Osteocyte (in vitro differentiated cells): ENCODE measurements around the gene NTSR1. TPM values are rescaled to one million over a fixed set of nuclear protein-coding genes. Genes with fewer than 3 reads are reported as not detected.

Experiments used
- DNase-seq: peaks from one replicate; pipeline ENCODE4 v3.0.0; 2021; ENCODE audit warnings: mixed read lengths; ENCODE audit not compliant: unreplicated experiment; ENCODE audit errors: extremely low spot score
- H3K27ac Mint-ChIP-seq: one replicate; pipeline ENCODE4 v1.8.0; 2021; ENCODE audit warnings: mild to moderate bottlenecking, mixed read lengths; ENCODE audit not compliant: unreplicated experiment
- H3K27me3 Mint-ChIP-seq: one replicate; pipeline ENCODE4 v1.8.0; 2021; ENCODE audit warnings: mixed read lengths; ENCODE audit not compliant: unreplicated experiment
- H3K36me3 Mint-ChIP-seq: one replicate; pipeline ENCODE4 v1.8.0; 2021; ENCODE audit warnings: mixed read lengths; ENCODE audit not compliant: unreplicated experiment
- H3K4me1 Mint-ChIP-seq: one replicate; pipeline ENCODE4 v1.8.0; 2021; ENCODE audit warnings: mixed read lengths; ENCODE audit not compliant: unreplicated experiment
- H3K4me3 Mint-ChIP-seq: one replicate; pipeline ENCODE4 v1.8.0; 2021; ENCODE audit warnings: mild to moderate bottlenecking, moderate library complexity, mixed read lengths; ENCODE audit not compliant: unreplicated experiment
- H3K9me3 Mint-ChIP-seq: one replicate; pipeline ENCODE4 v1.8.0; 2021; ENCODE audit warnings: mixed read lengths; ENCODE audit not compliant: unreplicated experiment
- CTCF ChIP-seq: fragments of 200-600 bp; sonication (generic); IDR thresholded peaks from 2 replicates; pipeline ENCODE4 v1.5.0; 2021; ENCODE audit warnings: antibody characterized with exemption, mild to moderate bottlenecking, moderate library complexity
- total RNA-seq: library from RNA; stranded (reverse); gene quantifications from 2 replicates; pipeline ENCODE4 v1.2.1, GENCODE V29; 2021

NTSR1 gene
- total RNA-seq, 1 donor from 2014 or later, result 0.11 TPM

- no peak overlapping the region for H3K27ac Mint-ChIP-seq
- DNase-seq, result no peak
- H3K36me3 Mint-ChIP-seq, result no peaks in the 10 kb centered on the region
- no peak for TF ChIP-seq CTCF
- no peak overlapping the region for H3K4me3 Mint-ChIP-seq
- no peaks in the 10 kb centered on the region for H3K9me3 Mint-ChIP-seq
- peaks cover 14% of the 10 kb centered on the region for H3K4me1 Mint-ChIP-seq
- H3K27me3 Mint-ChIP-seq, result peaks cover 6% of the 10 kb centered on the region
Observed at GRCh38 chr20:62738025-62738881, 29.6 kb downstream of the NTSR1 start.

GRCh38 chr20:62739067-62739466, 30.4 kb downstream of the NTSR1 start:
- H3K4me3 Mint-ChIP-seq, result no peak overlapping the region

GRCh38 chr20:62739581-62740285, 31.1 kb downstream of the NTSR1 start:
- H3K36me3 Mint-ChIP-seq, result no peaks in the 10 kb centered on the region
- no peak for DNase-seq
- no peak overlapping the region for H3K4me3 Mint-ChIP-seq
- peak overlapping the region; percentile 2 for H3K27ac Mint-ChIP-seq
- peaks cover 4% of the 10 kb centered on the region for H3K27me3 Mint-ChIP-seq
- peaks cover 14% of the 10 kb centered on the region for H3K4me1 Mint-ChIP-seq
- H3K9me3 Mint-ChIP-seq, result no peaks in the 10 kb centered on the region
- no peak for TF ChIP-seq CTCF

More at GRCh38 chr20:62739067-62739466, 30.4 kb downstream of the NTSR1 start:
- Mint-ChIP-seq H3K36me3 (no peaks in the 10 kb centered on the region), H3K27ac (no peak overlapping the region), H3K4me1 (peaks cover 14% of the 10 kb centered on the region), H3K27me3 (peaks cover 4% of the 10 kb centered on the region), H3K9me3 (no peaks in the 10 kb centered on the region)
- no peak for DNase-seq
- no peak for TF ChIP-seq CTCF

GRCh38 chr20:62740286-62741141, 31.9 kb downstream of the NTSR1 start:
- Mint-ChIP-seq H3K4me3 (no peak overlapping the region), H3K4me1 (peaks cover 14% of the 10 kb centered on the region)

More at GRCh38 chr20:62740286-62741141, 31.9 kb downstream of the NTSR1 start:
- Mint-ChIP-seq H3K27ac (peak overlapping the region; percentile 2), H3K9me3 (no peaks in the 10 kb centered on the region), H3K36me3 (no peaks in the 10 kb centered on the region), H3K27me3 (peaks cover 9% of the 10 kb centered on the region)
- TF ChIP-seq CTCF, result no peak
- DNase-seq, result no peak
